Measurements from ENCODE around the gene SRSF10.

GRCh38 chr1:24009406-24009805, 29.3 kb upstream of the SRSF10 start:
- no peak for TF ChIP-seq EZH2 (IDR thresholded peaks at IDR 0.05; ENCODE audit: low read length, missing control alignments)
- no peak for TF ChIP-seq CTCF (conservative IDR thresholded peaks at IDR 0.05 in 1 of 2, IDR thresholded peaks at IDR 0.05 in 1 of 2; ENCODE audit: low read depth in 1 of 2, low read length in 2 of 2)

Measured in fibroblast of lung (primary cell).